HG02798 (cell line): ENCODE results near the gene MKI67.

Source experiments
- ATAC-seq: cut with Tn5 transposase; IDR thresholded peaks from one replicate; pipeline ENCODE4 v1.9.1; 2021; ENCODE audit warnings: mild to moderate bottlenecking; ENCODE audit not compliant: unreplicated experiment, poor library complexity

The MKI67 gene

GRCh38 chr10:128068398-128069285, 57.6 kb downstream of the MKI67 start:
- ATAC-seq, result no peak

- ATAC-seq, result no peak
Observed at GRCh38 chr10:128067691-128068397, 58.4 kb downstream of the MKI67 start.

- ATAC-seq, result no peak
Observed at GRCh38 chr10:128066870-128067382, 59.3 kb downstream of the MKI67 start.

- no peak for ATAC-seq
Observed at GRCh38 chr10:128065881-128066534, 60.2 kb downstream of the MKI67 start.

- ATAC-seq, result peak; percentile 33
Observed at GRCh38 chr10:128064970-128065580, 61.1 kb downstream of the MKI67 start.

- ATAC-seq, result peak; percentile 49
Observed at GRCh38 chr10:128064108-128064969, 61.9 kb downstream of the MKI67 start.

- ATAC-seq, result peak; percentile 39
Observed at GRCh38 chr10:128063736-128064107, 62.5 kb downstream of the MKI67 start.

- peak; percentile 40 for ATAC-seq
Observed at GRCh38 chr10:128062881-128063563, 63.2 kb downstream of the MKI67 start.

GRCh38 chr10:128062331-128062880, 63.8 kb downstream of the MKI67 start:
- peak; percentile 3 for ATAC-seq

- no peak for ATAC-seq
Observed at GRCh38 chr10:128061306-128062300, 64.6 kb downstream of the MKI67 start.

GRCh38 chr10:128060341-128061250, 65.6 kb downstream of the MKI67 start:
- no peak for ATAC-seq

- ATAC-seq, result no peak
Observed at GRCh38 chr10:128059982-128060293, 66.3 kb downstream of the MKI67 start.

- ATAC-seq, result no peak
Observed at GRCh38 chr10:128059266-128059981, 66.8 kb downstream of the MKI67 start.

- no peak for ATAC-seq
Observed at GRCh38 chr10:128058750-128059134, 67.5 kb downstream of the MKI67 start.

GRCh38 chr10:128058106-128058749, 68.0 kb downstream of the MKI67 start:
- no peak for ATAC-seq
